H1 (cell line): ENCODE measurements around the gene PMEPA1. TPM values are rescaled to one million over a fixed set of nuclear protein-coding genes. Genes with fewer than 3 reads are reported as not detected.

ENCODE experiments used
- CTCF ChIA-PET: fragments of 300-600 bp; sonication (Branson Sonifier 250); formaldehyde crosslinking; loops from one replicate; lab custom pipeline; 2021; ENCODE audit not compliant: partially characterized antibody; lab: Charles Lee
- POLR2A ChIA-PET: fragments of 300-600 bp; sonication (Branson Sonifier 250); formaldehyde crosslinking; loops from one replicate; lab custom pipeline; 2021; ENCODE audit warnings: inconsistent platforms; ENCODE audit not compliant: partially characterized antibody; lab: Charles Lee
- DNase-seq, 2 experiments: peaks; one replicate each; pipeline versions ENCODE4 v3.0.0 to v3.0.0-alpha.2; 2010 to 2022; ENCODE audit warnings: low spot score in 2 of 2, low read depth in 1 of 2, mixed read lengths in 1 of 2
- FAIRE-seq: peaks from 2 replicates; lab custom pipeline; 2011; peaks lifted over from hg19 to GRCh38; lab: Jason Lieb, UNC
- H2AFZ ChIP-seq: 2 replicates; pipeline ENCODE4 v1.8.1; 2012; ENCODE audit warnings: low read length, inconsistent platforms
- H2AK5ac ChIP-seq: 2 replicates; pipeline ENCODE4 v1.6.1; 2013; ENCODE audit warnings: low read depth, low read length
- H2BK120ac ChIP-seq: replicated peaks from 2 replicates; pipeline ENCODE3; 2013; ENCODE audit warnings: low read depth, low read length, inconsistent platforms
- H2BK12ac ChIP-seq: 2 replicates; pipeline ENCODE4 v1.6.1; 2013; ENCODE audit warnings: low read depth, low read length
- H2BK15ac ChIP-seq: 2 replicates; pipeline ENCODE4 v1.6.1; 2013; ENCODE audit warnings: low read length
- H2BK20ac ChIP-seq: 2 replicates; pipeline ENCODE4 v1.6.1; 2013; ENCODE audit warnings: low read length
- H2BK5ac ChIP-seq: 2 replicates; pipeline ENCODE4 v1.6.1; 2013; ENCODE audit warnings: low read depth, low read length
- H3K14ac ChIP-seq: 2 replicates; pipeline ENCODE4 v1.6.1; 2013; ENCODE audit warnings: inconsistent platforms; ENCODE audit not compliant: insufficient read length
- H3K18ac ChIP-seq: 2 replicates; pipeline ENCODE4 v1.6.1; 2013; ENCODE audit warnings: low read length; ENCODE audit errors: extremely low read depth
- H3K23ac ChIP-seq: 2 replicates; pipeline ENCODE4 v1.6.1; 2013; ENCODE audit warnings: inconsistent platforms; ENCODE audit not compliant: insufficient read length
- H3K23me2 ChIP-seq: 2 replicates; pipeline ENCODE4 v1.6.1; 2013; ENCODE audit warnings: low read depth, low read length
- H3K27ac ChIP-seq: 2 replicates; pipeline ENCODE4 v1.6.1; 2011; ENCODE audit warnings: low read depth, low read length, inconsistent platforms
- H3K27me3 ChIP-seq, 4 experiments: replicated peaks in 1 of 4; 1 replicate in 1 of 4; 2 replicates in 3 of 4; pipeline versions ENCODE4 v1.6.1 to v1.8.1; 2011 to 2013; ENCODE audit warnings: low read length in 3 of 4, mild to moderate bottlenecking in 3 of 4, inconsistent platforms in 2 of 4, mixed read lengths in 2 of 4, moderate library complexity in 1 of 4; ENCODE audit not compliant: control insufficient read depth in 3 of 4, insufficient read depth in 3 of 4; ENCODE audit errors: extremely low read depth in 1 of 4
- H3K36me3 ChIP-seq, 4 experiments: 2 replicates each; pipeline versions ENCODE4 v1.6.1 to v1.8.1; 2011 to 2013; ENCODE audit warnings: mild to moderate bottlenecking in 4 of 4, low read length in 3 of 4, moderate library complexity in 2 of 4, control low read depth in 1 of 4, inconsistent platforms in 1 of 4; ENCODE audit not compliant: insufficient read depth in 4 of 4, control insufficient read depth in 2 of 4
- H3K4ac ChIP-seq: replicated peaks from 2 replicates; pipeline ENCODE3; 2013; ENCODE audit warnings: low read length, low read depth, mixed read lengths, inconsistent platforms; ENCODE audit not compliant: insufficient read length
- H3K4me1 ChIP-seq, 4 experiments: replicated peaks in 1 of 4; 1 replicate in 1 of 4; 2 replicates in 3 of 4; pipeline versions ENCODE4 v1.6.1 to v1.8.1; 2011 to 2013; ENCODE audit warnings: low read length in 3 of 4, inconsistent platforms in 2 of 4, mixed read lengths in 1 of 4; ENCODE audit not compliant: insufficient read depth in 4 of 4, control insufficient read depth in 3 of 4
- H3K4me2 ChIP-seq, 2 experiments: 2 replicates each; pipeline versions ENCODE4 v1.6.1 to v1.8.1; 2011 to 2013; ENCODE audit warnings: low read depth in 2 of 2, low read length in 2 of 2, control low read depth in 1 of 2, inconsistent platforms in 1 of 2, mild to moderate bottlenecking in 1 of 2; ENCODE audit not compliant: insufficient read depth in 1 of 2
- H3K4me3 ChIP-seq, 4 experiments: fragments of 200-600, 300-600 bp in 1 of 4; sonication (generic), shearing (Covaris generic), sonication (Bioruptor Twin) in 1 of 4; 2 replicates each; pipeline versions ENCODE4 v1.5.1 to v1.8.1; 2011 to 2016; ENCODE audit warnings: low read length in 4 of 4, low read depth in 3 of 4, control low read depth in 2 of 4, inconsistent platforms in 2 of 4, mild to moderate bottlenecking in 2 of 4, mixed read lengths in 1 of 4, moderate library complexity in 1 of 4; ENCODE audit not compliant: insufficient read depth in 2 of 4; ENCODE audit errors: extremely low read depth in 1 of 4
- H3K56ac ChIP-seq: replicated peaks from 2 replicates; pipeline ENCODE3; 2013; ENCODE audit warnings: low read depth, mild to moderate bottlenecking, mixed read lengths, low read length, inconsistent platforms; ENCODE audit not compliant: insufficient read length
- H3K79me1 ChIP-seq: 2 replicates; pipeline ENCODE4 v1.6.1; 2013; ENCODE audit warnings: low read depth, low read length, control low read depth
- H3K79me2 ChIP-seq, 2 experiments: 2 replicates each; pipeline versions ENCODE4 v1.6.1 to v1.8.1; 2012 to 2013; ENCODE audit warnings: low read length in 2 of 2, mild to moderate bottlenecking in 2 of 2, inconsistent platforms in 1 of 2; ENCODE audit not compliant: insufficient read depth in 2 of 2, control insufficient read depth in 1 of 2
- H3K9ac ChIP-seq, 4 experiments: replicated peaks in 1 of 4; 1 replicate in 1 of 4; 2 replicates in 3 of 4; pipeline versions ENCODE4 v1.6.1 to v1.8.1; 2011 to 2013; ENCODE audit warnings: low read depth in 3 of 4, low read length in 3 of 4, control low read depth in 2 of 4, mild to moderate bottlenecking in 2 of 4, moderate library complexity in 2 of 4, inconsistent platforms in 1 of 4; ENCODE audit errors: extremely low read depth in 1 of 4
- H3K9me3 ChIP-seq, 2 experiments: 2 replicates each; pipeline versions ENCODE4 v1.6.1 to v1.8.1; 2012 to 2013; ENCODE audit warnings: mild to moderate bottlenecking in 2 of 2, moderate library complexity in 2 of 2, control low read depth in 1 of 2, inconsistent platforms in 1 of 2, low read depth in 1 of 2, low read length in 1 of 2, mixed read lengths in 1 of 2; ENCODE audit not compliant: insufficient read depth in 2 of 2
- H4K20me1 ChIP-seq, 2 experiments: replicated peaks in 1 of 2; 2 replicates each; pipeline versions ENCODE3 to v1.8.1; 2011 to 2013; ENCODE audit warnings: inconsistent platforms in 2 of 2, low read length in 2 of 2, mild to moderate bottlenecking in 1 of 2; ENCODE audit not compliant: insufficient read depth in 2 of 2, control insufficient read depth in 1 of 2
- H4K5ac ChIP-seq: 2 replicates; pipeline ENCODE4 v1.6.1; 2013; ENCODE audit warnings: low read length, low read depth, mixed read lengths, inconsistent platforms; ENCODE audit not compliant: insufficient read length
- H4K8ac ChIP-seq: 2 replicates; pipeline ENCODE4 v1.8.0; 2013; ENCODE audit warnings: mild to moderate bottlenecking, moderate library complexity, low read length, inconsistent platforms; ENCODE audit not compliant: insufficient read depth; ENCODE audit errors: extremely low read depth
- H4K91ac ChIP-seq: replicated peaks from 2 replicates; pipeline ENCODE3; 2013; ENCODE audit warnings: low read length, mixed read lengths, inconsistent platforms; ENCODE audit not compliant: insufficient read length
- ATF2 ChIP-seq: IDR thresholded peaks from 2 replicates; pipeline ENCODE4 v1.6.1; 2012; ENCODE audit warnings: low read length, inconsistent platforms
- BRCA1 ChIP-seq: IDR thresholded peaks from 2 replicates; pipeline ENCODE4 v1.6.1; 2012; ENCODE audit warnings: low read depth, low read length, improper control_type of control experiment
- CHD1 ChIP-seq: IDR thresholded peaks from 2 replicates; pipeline ENCODE4 v1.6.1; 2012; ENCODE audit warnings: low read depth, low read length, improper control_type of control experiment
- CREB1 ChIP-seq: IDR thresholded peaks from 2 replicates; pipeline ENCODE4 v1.6.1; 2012; ENCODE audit warnings: inconsistent platforms
- HDAC2 ChIP-seq, 2 experiments: fragments of 300-600 bp in 1 of 2; sonication (generic) in 1 of 2; IDR thresholded peaks; 2 replicates each; pipeline ENCODE4 v1.6.1; 2011 to 2012; ENCODE audit warnings: low read depth in 2 of 2, low read length in 2 of 2, mild to moderate bottlenecking in 2 of 2, moderate library complexity in 2 of 2, borderline replicate concordance in 1 of 2, inconsistent platforms in 1 of 2
- KDM1A ChIP-seq: fragments of 200-600, 300-600 bp; sonication (generic); IDR thresholded peaks from 2 replicates; pipeline ENCODE4 v1.7.1; 2016; ENCODE audit warnings: mild to moderate bottlenecking, low read length, borderline replicate concordance
- NRF1 ChIP-seq: IDR thresholded peaks from 2 replicates; pipeline ENCODE4 v1.6.1; 2011; ENCODE audit warnings: mild to moderate bottlenecking, low read depth, low read length, improper control_type of control experiment
- RXRA ChIP-seq: IDR thresholded peaks from 2 replicates; pipeline ENCODE4 v1.6.1; 2011; ENCODE audit warnings: low read depth, mild to moderate bottlenecking, low read length, moderate library complexity; ENCODE audit not compliant: insufficient read depth
- SP2 ChIP-seq: IDR thresholded peaks from 2 replicates; pipeline ENCODE4 v1.6.1; 2012; ENCODE audit warnings: mild to moderate bottlenecking, low read length, inconsistent platforms
- SUZ12 ChIP-seq: fragments of 200-600 bp; sonication (generic); IDR thresholded peaks from 2 replicates; pipeline ENCODE4 v1.6.1; 2012; ENCODE audit warnings: mild to moderate bottlenecking, inconsistent platforms, low read length, moderate library complexity, mixed read lengths
- WGBS, 2 experiments: shearing (Covaris generic) in 1 of 2; methylation state at CpG; one replicate each; pipeline versions ENCODE4 v1.1.6 to v1.1.7; 2013 to 2015; ENCODE audit warnings: low lambda C conversion rate in 2 of 2, mixed read lengths in 2 of 2, inconsistent platforms in 1 of 2, low coverage in 1 of 2, missing lambda C conversion rate in 1 of 2; ENCODE audit not compliant: insufficient replicate concordance in 2 of 2, insufficient coverage in 1 of 2, insufficient read length in 1 of 2; ENCODE audit errors: extremely low coverage in 1 of 2, missing lambda C conversion rate in 1 of 2; 5-methylcytosine and 5-hydroxymethylcytosine counted together
- polyA plus RNA-seq, 7 experiments: library from polyadenylated mRNA; depleted of rRNA in 3 of 7; stranded (reverse) in 5 of 7; unstranded in 2 of 7; fragments of >200 nt in 5 of 7; fragments of 200-250 nt in 2 of 7; gene quantifications; 1 replicate in 5 of 7; 2 replicates in 1 of 7; 4 replicates in 1 of 7; pipeline versions ENCODE4 v1.2.1 to v1.2.3, GENCODE V29; 2011 to 2013; ENCODE audit warnings: missing spikeins in 2 of 7, mixed read lengths in 2 of 7
- total RNA-seq: library from RNA; stranded (reverse); fragmentation: NEBNext Ultra II Directional; extraction: Animal tissue kit (Norgen Biotek cat#: 25700); gene quantifications from 2 replicates; pipeline ENCODE4 v1.2.1, GENCODE V29; 2021

The PMEPA1 gene
- total and polyA plus RNA-seq, 2 of the 8 experiments (the other 6 are each of a cell fraction or from before 2014, with no cell fraction given): 12.7 to 20.5 TPM

GRCh38 chr20:57686931-57687652, 22.7 kb downstream of the PMEPA1 start:
- Histone ChIP-seq H2BK15ac (no peak overlapping the region), H3K4me2 (no peak overlapping the region), H3K14ac (no peak overlapping the region), H3K4me1 (peaks cover 4 to 35% (median 13%) of the 10 kb centered on the region in 4 experiments), H3K23ac (no peak overlapping the region), H3K18ac (no peak overlapping the region), H3K36me3 (no peaks in the 10 kb centered on the region; a peak in 1 of 8 replicates), H3K27me3 (no peaks in the 10 kb centered on the region), H2AFZ (no peak overlapping the region), H2AK5ac (0 out of 2 replicates have a peak overlapping the region, but pooled peaks have one; percentile 16), H2BK120ac (no peak overlapping the region), H3K56ac (no peak overlapping the region), H4K5ac (no peak overlapping the region), H3K27ac (no peak overlapping the region), H3K9ac (no peak overlapping the region), H2BK5ac (no peak overlapping the region), H3K9me3 (no peaks in the 10 kb centered on the region), H3K79me1 (peaks cover 16% of the 10 kb centered on the region), H2BK12ac (no peak overlapping the region), H3K4ac (no peak overlapping the region), H3K4me3 (no peak overlapping the region), H4K91ac (no peak overlapping the region), H4K8ac (no peak overlapping the region), H3K23me2 (no peaks in the 10 kb centered on the region), H3K79me2 (peaks cover 1 to 60% of the 10 kb centered on the region in 2 experiments; a peak in 3 of 4 replicates), H2BK20ac (no peak overlapping the region), H4K20me1 (peaks cover 13 to 16% of the 10 kb centered on the region in 2 experiments)
- POLR2A ChIA-PET: interaction anchor here (0.9 to 9.4 kb wide), 3 partner anchors 10 to 21 kb away, joined by 3 to 59 read pairs (median 4); partner anchors contain the start of gene PMEPA1
- DNase-seq (no peak), FAIRE-seq (no peak)
- no peak for TF ChIP-seq SUZ12
- no peak for TF ChIP-seq CHD1
- TF ChIP-seq BRCA1: no peak
- TF ChIP-seq KDM1A: no peak
- no peak for TF ChIP-seq CREB1
- TF ChIP-seq HDAC2 (IDR thresholded peaks at IDR 0.05; ENCODE audit: borderline replicate concordance in 1 of 2, low read depth in 2 of 2, low read length in 2 of 2): no peak
- TF ChIP-seq NRF1: no peak
- TF ChIP-seq SP2: no peak
- TF ChIP-seq ATF2: no peak
- TF ChIP-seq RXRA: no peak
- CTCF ChIA-PET: interaction anchor here (1.1 to 1.4 kb wide), 4 partner anchors 10 to 399 kb away, joined by 3 to 4 read pairs (median 4); no protein-coding TSS in a partner anchor
- WGBS, 2 experiments: 89% methylated on average over 12 of the region's 12 CpGs; no CpG with 5 or more reads in 1 of the 2 experiments
